Ishikawa (cell line): Measurements from ENCODE around the gene RABL6.

ENCODE experiments used
- EGR1 ChIP-seq: IDR thresholded peaks from 2 replicates; pipeline ENCODE4 v1.6.1; 2012
- FOXM1 ChIP-seq: IDR thresholded peaks from 2 replicates; pipeline ENCODE4 v1.6.1; 2012; ENCODE audit warnings: low read depth, borderline replicate concordance
- RAD21 ChIP-seq: IDR thresholded peaks from 2 replicates; pipeline ENCODE4 v1.6.1; 2012; ENCODE audit warnings: low read depth

- no peak for TF ChIP-seq RAD21
- TF ChIP-seq FOXM1: no peak
- TF ChIP-seq EGR1: no peak
Measured at GRCh38 chr9:136786451-136786850, 21.3 kb upstream of the RABL6 start.
